Retinal pigment epithelial cell (primary cell): ENCODE measurements around the gene ESRRA.
A peak's percentile ranks its signal among the peaks of the same experiment; 100 is the strongest.

Experiments used
- DNase-seq: peaks from one replicate; pipeline ENCODE4 v3.0.0-alpha.2; 2010; ENCODE audit warnings: low read depth
- H3K4me3 ChIP-seq: 2 replicates; pipeline ENCODE4 v1.5.1; 2011; ENCODE audit warnings: mild to moderate bottlenecking, low read length, control low read depth, moderate library complexity
- CTCF ChIP-seq: conservative IDR thresholded peaks from 2 replicates; pipeline ENCODE4 v1.5.1; 2011; ENCODE audit warnings: low read depth, low read length, control low read depth, inconsistent platforms

ESRRA gene

GRCh38 chr11:64285885-64286800 is 19.2 kb upstream of the ESRRA start:
- H3K4me3 ChIP-seq = peak overlapping the region; percentile 74
- TF ChIP-seq CTCF = peak; percentile 32
- no peak for DNase-seq

DNA sequence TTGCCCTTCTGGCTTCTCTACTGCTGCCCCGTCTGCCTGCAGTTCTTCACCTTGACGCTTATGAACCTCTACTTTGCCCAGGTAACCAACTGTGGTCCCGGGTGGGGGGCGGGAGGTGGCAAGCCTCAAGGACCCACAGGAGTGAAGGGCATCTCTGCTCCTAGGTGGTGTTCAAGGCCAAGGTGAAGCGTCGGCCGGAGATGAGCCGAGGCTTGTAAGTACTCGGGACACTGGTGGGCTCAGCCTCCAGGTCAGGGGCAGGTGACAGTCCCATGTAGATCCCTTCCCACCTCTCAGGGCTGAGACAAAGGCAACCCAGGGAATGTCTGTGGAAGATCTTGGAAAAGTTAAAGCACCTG is 18.5 kb upstream of the ESRRA start:
- no peak for TF ChIP-seq CTCF
- DNase-seq = no peak
- H3K4me3 ChIP-seq = no peak overlapping the region

DNA sequence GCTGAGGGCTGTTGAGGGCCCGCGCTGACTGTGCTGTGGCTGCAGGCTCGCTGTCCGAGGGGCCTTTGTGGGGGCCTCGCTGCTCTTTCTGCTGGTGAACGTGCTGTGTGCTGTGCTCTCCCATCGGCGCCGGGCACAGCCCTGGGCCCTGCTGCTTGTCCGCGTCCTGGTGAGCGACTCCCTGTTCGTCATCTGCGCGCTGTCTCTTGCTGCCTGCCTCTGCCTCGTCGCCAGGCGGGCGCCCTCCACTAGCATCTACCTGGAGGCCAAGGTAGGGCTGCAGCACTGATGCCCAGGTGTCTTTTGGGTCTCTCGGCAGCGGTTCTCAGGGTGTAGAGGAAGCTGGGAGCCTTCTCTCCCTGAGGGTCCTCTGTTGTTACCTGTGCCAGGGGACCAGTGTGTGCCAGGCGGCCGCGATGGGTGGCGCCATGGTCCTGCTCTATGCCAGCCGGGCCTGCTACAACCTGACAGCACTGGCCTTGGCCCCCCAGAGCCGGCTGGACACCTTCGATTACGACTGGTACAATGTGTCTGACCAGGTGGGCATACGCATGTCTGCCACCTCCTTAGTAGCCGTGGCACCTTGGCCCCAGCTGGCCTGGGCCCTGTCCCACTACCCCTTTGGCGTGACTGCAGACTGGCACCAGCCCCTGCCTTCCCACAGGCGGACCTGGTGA is 17.5 kb upstream of the ESRRA start:
- TF ChIP-seq CTCF = no peak
- no peak for DNase-seq
- no peak overlapping the region for H3K4me3 ChIP-seq

- TF ChIP-seq CTCF = no peak
- DNase-seq = no peak
- no peak overlapping the region for H3K4me3 ChIP-seq
These were observed 17.0 kb upstream of the ESRRA start for GRCh38 chr11:64288353-64288750.

DNA sequence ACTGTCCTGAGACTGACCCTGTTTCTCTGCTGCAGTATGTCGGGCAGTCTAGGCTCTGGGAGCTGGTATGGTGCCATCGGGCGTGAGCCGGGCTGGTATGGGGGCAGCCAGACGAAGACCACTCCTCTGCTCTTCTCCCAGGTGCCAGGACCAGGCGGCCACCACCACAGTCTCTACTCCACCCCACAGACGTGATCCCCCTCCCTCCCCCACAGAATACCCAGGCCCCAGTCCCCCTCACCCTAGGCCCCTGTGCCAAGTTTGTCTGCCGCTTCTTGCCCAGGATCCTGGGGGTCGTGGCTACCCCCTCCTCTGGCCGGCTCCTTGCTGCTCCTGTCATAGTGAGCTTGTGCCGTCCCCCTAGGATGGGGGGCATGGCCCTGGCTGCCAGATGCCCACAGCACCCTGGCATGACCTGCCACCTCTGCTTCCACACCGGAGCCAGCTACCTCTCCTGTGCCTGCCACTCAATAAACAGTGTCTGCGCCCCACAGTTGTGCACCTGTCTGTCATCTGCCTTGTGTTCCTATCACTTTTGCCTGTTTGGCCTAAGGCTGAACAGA is 16.2 kb upstream of the ESRRA start:
- no peak for TF ChIP-seq CTCF
- DNase-seq = no peak
- no peak overlapping the region for H3K4me3 ChIP-seq

- no peak for DNase-seq
- H3K4me3 ChIP-seq = no peak overlapping the region
- TF ChIP-seq CTCF = no peak
These were observed 14.7 kb upstream of the ESRRA start for GRCh38 chr11:64290352-64291261.
